ENCODE measurements around the gene SLC22A14. TPM values are rescaled to one million over a fixed set of nuclear protein-coding genes. Genes with fewer than 3 reads are reported as not detected.
"Not testable (repeated sequence)": the region's sequence is repeated elsewhere in the genome, so short reads cannot be mapped to it uniquely, and the experiment has no call there.

The SLC22A14 gene
- total RNA-seq, 1 experiment from 2014 or later, result 0.13 TPM

- Histone ChIP-seq H3K9me3 (ENCODE audit: control insufficient read depth, insufficient read depth, low read depth, low read length) (no peaks in the 10 kb centered on the region), H3K4me3 (ENCODE audit: low read depth in 2 of 2, low read length in 2 of 2) (no peak overlapping the region), H3K27ac (ENCODE audit: low read length) (no peak overlapping the region), H3K36me3 (ENCODE audit: control insufficient read depth, insufficient read depth, low read length) (no peaks in the 10 kb centered on the region), H3K27me3 (ENCODE audit: control insufficient read depth, insufficient read depth, low read length) (no peaks in the 10 kb centered on the region), H3K4me1 (ENCODE audit: control insufficient read depth, insufficient read depth, low read length) (no peaks in the 10 kb centered on the region)
- no TSS peak for BruUV-seq (replicated peaks)
- ChIA-PET CTCF (no interaction called here), POLR2A (no interaction called here)
- in situ Hi-C loops (cut with HindIII; ENCODE audit: low pct_unique_long_range_greater_than_20kb, low sequenced_read_pairs), result no loop called here
- ATAC-seq, result no peak
- no peak for DNase-seq (ENCODE audit: low read depth, low spot score)
- intact Hi-C loops (cut with micrococcal nuclease; ENCODE audit: unreplicated experiment), result no loop called here
- no peak for TF ChIP-seq TCF7L2 (IDR thresholded peaks at IDR 0.05; ENCODE audit: low read depth, low read length)
- TF ChIP-seq SIN3A (IDR thresholded peaks at IDR 0.05; ENCODE audit: borderline replicate concordance, insufficient read depth, low read depth, low read length), result no peak
- TF ChIP-seq POLR2AphosphoS5 (IDR thresholded peaks at IDR 0.05; ENCODE audit: low read depth, low read length), result no peak
- no peak for TF ChIP-seq REST (IDR thresholded peaks at IDR 0.05; ENCODE audit: insufficient read depth in 1 of 2, low read depth in 2 of 2, low read length in 1 of 2)
- TF ChIP-seq CTCF (IDR thresholded peaks at IDR 0.05), result no peak
Observed at GRCh38 chr3:38283810-38284755, 2.0 kb downstream of the SLC22A14 start.

- ChIA-PET CTCF (no interaction called here), POLR2A (no interaction called here)
- Histone ChIP-seq H3K4me3 (ENCODE audit: low read depth in 2 of 2, low read length in 2 of 2) (no peak overlapping the region), H3K9me3 (ENCODE audit: control insufficient read depth, insufficient read depth, low read depth, low read length) (no peaks in the 10 kb centered on the region), H3K27me3 (ENCODE audit: control insufficient read depth, insufficient read depth, low read length) (no peaks in the 10 kb centered on the region), H3K4me1 (ENCODE audit: control insufficient read depth, insufficient read depth, low read length) (no peaks in the 10 kb centered on the region), H3K27ac (ENCODE audit: low read length) (no peak overlapping the region), H3K36me3 (ENCODE audit: control insufficient read depth, insufficient read depth, low read length) (no peaks in the 10 kb centered on the region)
- ATAC-seq (no peak), DNase-seq (ENCODE audit: low read depth, low spot score) (no peak)
- no peak for TF ChIP-seq TCF7L2 (IDR thresholded peaks at IDR 0.05; ENCODE audit: low read depth, low read length)
- TF ChIP-seq POLR2AphosphoS5 (IDR thresholded peaks at IDR 0.05; ENCODE audit: low read depth, low read length), result no peak
- no peak for TF ChIP-seq CTCF (IDR thresholded peaks at IDR 0.05)
- no peak for TF ChIP-seq SIN3A (IDR thresholded peaks at IDR 0.05; ENCODE audit: borderline replicate concordance, insufficient read depth, low read depth, low read length)
- TF ChIP-seq REST (IDR thresholded peaks at IDR 0.05; ENCODE audit: insufficient read depth in 1 of 2, low read depth in 2 of 2, low read length in 1 of 2), result no peak
- in situ Hi-C loops (cut with HindIII; ENCODE audit: low pct_unique_long_range_greater_than_20kb, low sequenced_read_pairs), result no loop called here
- no TSS peak for BruUV-seq (replicated peaks)
- intact Hi-C loops (cut with micrococcal nuclease; ENCODE audit: unreplicated experiment), result no loop called here
Observed at GRCh38 chr3:38284756-38285150, 2.7 kb downstream of the SLC22A14 start.

- ATAC-seq; CTCF ChIA-PET; H3K9me3 ChIP-seq (ENCODE audit: control insufficient read depth, insufficient read depth, low read depth, low read length); DNase-seq (ENCODE audit: low read depth, low spot score); H3K27ac ChIP-seq (ENCODE audit: low read length); H3K4me1 ChIP-seq (ENCODE audit: control insufficient read depth, insufficient read depth, low read length); intact Hi-C loops (cut with micrococcal nuclease; ENCODE audit: unreplicated experiment); H3K27me3 ChIP-seq (ENCODE audit: control insufficient read depth, insufficient read depth, low read length); H3K4me3 ChIP-seq (ENCODE audit: low read depth in 2 of 2, low read length in 2 of 2); H3K36me3 ChIP-seq (ENCODE audit: control insufficient read depth, insufficient read depth, low read length); in situ Hi-C loops (cut with HindIII; ENCODE audit: low pct_unique_long_range_greater_than_20kb, low sequenced_read_pairs); POLR2A ChIA-PET; BruUV-seq (replicated peaks): not testable (repeated sequence)
Observed at GRCh38 chr3:38289286-38290217, 7.5 kb downstream of the SLC22A14 start.

Measured in Panc1 (cell line).